Measurements from ENCODE around the gene INPP4A.

The INPP4A gene

GRCh38 chr2:98461498-98462049 lies 16.9 kb downstream of the INPP4A start:
- no peak for DNase-seq

DNA sequence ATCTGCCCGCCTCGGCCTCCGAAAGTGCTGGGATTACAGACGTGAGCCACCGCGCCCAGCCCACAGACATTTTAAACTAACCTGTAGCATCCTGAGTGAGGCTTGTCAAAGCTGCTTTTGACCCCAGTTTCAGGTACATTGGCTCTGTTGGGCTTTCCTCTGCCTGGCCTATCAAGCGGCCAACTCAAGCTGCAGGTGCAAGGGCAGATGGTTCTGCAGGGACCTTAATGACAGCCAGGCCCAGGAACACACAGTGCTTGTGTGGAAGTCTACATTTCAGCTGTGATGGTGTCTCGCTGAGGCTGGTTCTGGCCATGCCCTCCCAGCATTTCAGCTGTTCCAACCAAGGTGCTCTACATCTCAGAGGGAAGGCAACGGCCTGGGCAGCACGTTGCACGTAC lies 18.4 kb downstream of the INPP4A start:
- DNase-seq: no peak

- no peak for DNase-seq
Measured at GRCh38 chr2:98463551-98463971, 18.9 kb downstream of the INPP4A start.

DNA sequence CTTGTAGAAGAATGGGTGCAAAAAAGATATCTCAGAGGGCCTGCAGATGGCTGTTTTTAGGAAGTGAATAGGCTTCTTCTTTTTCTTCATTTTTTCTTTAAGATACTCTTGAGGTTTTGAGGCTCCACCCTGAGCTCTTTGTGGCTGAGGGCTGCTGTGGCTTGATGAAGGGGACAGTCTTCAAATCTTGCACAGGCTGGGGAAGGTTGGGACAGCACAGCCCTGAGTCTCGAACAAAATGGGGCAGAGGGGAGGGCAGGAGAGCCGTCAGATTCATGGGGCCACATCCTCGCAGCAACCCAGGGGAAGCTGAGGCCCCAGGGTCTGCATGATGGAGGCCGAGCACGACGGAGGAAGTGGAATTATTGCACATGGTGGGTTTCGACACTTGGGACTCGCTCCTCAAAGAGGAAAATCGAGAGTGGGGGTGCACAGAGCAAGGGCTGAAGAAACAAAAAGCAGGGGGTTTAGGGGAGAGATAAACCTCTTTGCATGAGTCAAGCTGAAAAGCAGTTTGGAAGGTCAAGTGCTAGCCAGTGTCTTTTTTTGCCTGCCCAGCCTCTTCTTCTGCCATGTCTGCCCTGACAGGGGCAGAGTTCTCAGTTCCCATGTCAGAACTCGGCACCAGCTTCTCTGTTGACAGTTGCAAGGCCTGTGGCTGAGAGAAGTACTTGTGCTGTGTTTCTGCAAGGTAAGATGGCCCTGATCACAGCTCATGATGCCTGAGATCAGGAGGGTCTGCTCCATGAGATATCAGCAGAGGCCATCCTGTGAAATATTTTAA lies 19.5 kb downstream of the INPP4A start:
- DNase-seq: no peak

DNA sequence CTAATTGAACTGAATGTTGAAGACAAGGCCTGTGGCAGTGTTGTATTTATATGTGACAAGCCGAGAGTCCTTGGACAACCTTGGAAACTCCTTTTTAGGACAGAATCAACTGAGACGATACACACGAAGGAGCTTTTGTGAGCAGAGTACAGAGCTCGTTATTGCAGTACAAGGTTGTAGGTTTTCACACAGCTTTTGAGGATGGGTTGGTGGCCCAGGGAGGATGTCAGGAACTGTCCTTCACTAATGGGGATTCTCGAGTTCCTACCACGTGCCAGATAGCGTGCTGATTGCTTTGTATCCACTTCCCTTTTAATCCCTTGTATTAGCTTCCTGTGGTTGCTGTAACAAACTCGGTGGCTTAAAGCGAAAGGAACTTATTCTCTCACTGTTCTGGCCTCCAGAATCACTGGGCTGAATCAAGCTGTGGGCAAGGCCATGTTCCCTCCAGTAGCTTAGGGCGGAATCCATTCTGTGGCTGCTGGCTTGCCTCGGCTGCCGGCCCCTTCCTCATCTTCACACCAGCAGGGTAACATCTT lies 20.2 kb downstream of the INPP4A start:
- DNase-seq: no peak

- DNase-seq: peak; percentile 1 to 27
Measured at GRCh38 chr2:98465456-98466226, 21.0 kb downstream of the INPP4A start.

DNA sequence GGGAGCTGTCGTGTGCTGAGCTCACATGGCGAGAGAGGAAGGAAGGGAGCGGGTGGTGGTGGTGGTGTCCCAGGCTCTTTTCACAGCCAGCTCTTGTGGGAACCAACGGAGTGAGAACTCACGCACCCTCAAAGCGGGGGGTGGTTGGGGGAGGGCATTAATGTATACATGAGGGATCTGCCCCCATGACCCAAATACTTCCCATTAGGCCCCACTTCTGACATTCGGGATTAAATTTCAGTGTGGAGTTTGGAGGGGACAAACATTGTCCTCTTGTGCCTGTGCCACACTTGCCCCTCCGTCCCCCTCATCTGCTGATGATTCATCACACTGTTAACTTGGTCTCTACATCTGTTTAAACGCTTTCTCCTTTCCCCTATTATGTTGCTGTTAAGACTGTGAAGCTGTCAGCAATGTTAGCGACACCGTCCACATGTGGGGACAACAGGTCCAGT lies 22.5 kb downstream of the INPP4A start:
- DNase-seq: no peak

GRCh38 chr2:98467652-98468051 lies 23.0 kb downstream of the INPP4A start:
- no peak for DNase-seq

DNA sequence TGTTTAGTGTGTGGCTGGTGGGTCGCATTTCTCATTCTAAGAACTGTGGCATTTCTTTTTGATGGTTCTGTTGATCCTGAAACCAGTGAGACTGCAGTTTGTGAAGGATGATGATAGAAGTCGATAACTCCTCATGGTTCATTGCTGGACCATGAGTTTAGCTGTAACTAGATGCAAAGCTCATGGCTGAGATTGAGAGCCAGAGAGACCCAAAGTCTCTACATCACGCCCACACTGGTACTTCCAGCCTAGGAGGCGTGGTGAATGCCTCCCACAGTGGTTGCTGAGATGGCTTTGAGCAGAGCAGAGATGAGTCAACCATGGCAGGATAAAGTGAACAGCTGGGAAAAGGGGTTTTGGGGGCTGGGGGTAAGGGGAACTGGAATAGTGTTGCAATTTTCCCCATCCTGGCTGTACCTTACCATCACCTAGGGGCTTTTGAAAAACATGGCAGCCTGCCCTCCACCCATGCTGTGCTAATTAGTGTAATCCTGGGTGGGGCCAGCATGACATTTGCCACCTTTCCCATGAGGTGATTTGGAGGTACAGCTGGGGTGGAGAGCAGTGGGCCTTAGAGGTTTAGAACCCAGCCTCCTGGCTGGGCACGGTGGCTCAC lies 24.1 kb downstream of the INPP4A start:
- DNase-seq: no peak

GRCh38 chr2:98469862-98470544 lies 25.3 kb downstream of the INPP4A start:
- DNase-seq: no peak

- no peak for DNase-seq
Measured at GRCh38 chr2:98470851-98471255, 26.2 kb downstream of the INPP4A start.

DNA sequence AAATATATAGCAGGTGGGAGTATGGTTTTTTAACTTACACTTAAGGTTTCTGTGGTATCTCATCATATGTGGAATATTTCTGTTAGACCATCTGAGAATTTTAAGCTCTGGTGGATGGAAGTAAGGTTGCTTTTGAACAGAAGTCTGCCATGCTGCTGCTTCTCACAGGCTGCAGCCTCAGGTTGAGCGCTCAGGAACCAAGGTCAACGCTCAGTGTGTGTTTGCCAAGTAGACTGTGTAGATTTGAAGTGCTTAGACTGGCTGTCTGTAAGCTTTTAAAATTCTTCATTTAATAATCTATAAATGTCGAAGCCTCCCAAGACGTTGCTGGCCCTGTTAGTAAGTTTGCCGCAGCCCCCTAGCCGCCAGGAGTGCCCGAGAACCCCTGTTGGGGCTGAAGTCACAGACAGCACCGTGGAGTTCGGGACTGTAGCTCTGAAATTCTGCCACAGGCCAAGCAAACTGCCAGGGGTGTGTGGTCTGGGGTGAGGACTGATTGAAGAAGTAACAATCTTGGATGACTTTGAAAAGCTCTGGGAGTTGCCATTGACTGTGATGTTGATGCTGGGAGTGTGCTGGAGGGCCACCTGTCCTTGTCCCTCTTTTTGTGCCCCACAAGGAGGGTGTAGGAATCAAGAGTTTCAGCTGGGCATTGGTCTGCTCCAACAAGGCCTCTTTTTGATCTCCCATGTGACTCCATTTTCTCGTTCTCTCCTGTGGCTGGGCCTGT lies 26.9 kb downstream of the INPP4A start:
- no peak for DNase-seq

DNA sequence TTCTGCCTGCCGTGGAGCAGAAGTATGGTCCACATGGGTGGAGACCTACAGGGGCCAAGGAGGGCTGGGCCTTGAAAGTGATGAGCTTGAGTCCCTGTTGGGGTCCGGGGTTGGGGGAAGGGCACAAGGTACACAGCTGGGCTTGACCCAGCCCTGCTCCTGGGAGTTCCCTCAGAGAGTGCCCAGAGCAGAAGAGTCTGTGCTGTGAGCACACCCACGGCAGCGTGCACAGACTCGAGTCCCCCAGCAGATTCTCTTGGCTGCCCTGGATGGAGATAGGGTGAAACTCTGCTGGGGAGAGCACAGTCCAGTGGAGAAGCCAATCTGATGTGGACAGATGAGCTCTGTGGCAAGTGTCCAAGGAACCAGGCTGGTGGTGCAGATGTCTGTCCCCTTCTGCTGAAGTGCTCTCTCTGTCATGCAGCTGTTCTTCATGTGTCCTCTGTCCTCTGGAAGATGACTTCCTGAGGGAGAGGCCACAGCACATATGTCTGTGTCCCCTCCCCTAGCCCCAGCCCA lies 27.5 kb downstream of the INPP4A start:
- no peak for DNase-seq

GRCh38 chr2:98472961-98473746 lies 28.5 kb downstream of the INPP4A start:
- DNase-seq: no peak

GRCh38 chr2:98473995-98474780 lies 29.5 kb downstream of the INPP4A start:
- DNase-seq: no peak

- no peak for DNase-seq
Measured at GRCh38 chr2:98474979-98475632, 30.4 kb downstream of the INPP4A start.

DNA sequence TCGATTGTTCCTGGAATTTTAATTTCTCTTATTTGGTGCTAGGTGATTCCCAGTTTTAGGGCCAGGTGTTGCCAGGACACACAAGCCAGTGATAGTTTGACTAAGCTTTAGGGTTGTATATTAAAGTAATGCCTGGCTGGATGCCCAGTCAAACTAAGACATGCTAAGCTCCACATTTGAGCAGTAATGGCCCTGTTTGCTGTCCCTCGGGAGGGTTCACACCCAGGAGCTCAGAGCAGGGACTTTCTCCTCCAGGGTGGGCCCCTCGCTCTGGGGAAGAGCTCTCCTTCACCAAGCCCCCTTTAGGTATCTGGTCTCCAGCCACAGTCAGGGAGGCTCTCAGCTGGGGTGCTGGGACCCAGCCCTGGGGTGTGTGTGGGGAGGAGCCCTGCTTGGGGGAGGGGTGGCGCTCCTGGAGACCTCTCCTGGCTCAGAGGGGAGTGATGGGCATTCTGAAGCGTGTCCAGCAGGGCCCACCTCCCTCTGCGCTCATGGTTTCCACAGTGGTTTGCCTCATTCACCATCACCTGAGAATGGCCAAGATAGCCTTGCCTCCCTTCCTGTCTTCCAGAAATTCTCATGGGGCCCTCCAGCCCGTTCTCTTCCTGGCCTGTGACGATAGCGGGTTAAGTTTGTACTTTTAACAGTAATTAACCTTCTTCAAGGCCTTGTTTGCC lies 31.7 kb downstream of the INPP4A start:
- peak; percentile 2 to 30 for DNase-seq

DNA sequence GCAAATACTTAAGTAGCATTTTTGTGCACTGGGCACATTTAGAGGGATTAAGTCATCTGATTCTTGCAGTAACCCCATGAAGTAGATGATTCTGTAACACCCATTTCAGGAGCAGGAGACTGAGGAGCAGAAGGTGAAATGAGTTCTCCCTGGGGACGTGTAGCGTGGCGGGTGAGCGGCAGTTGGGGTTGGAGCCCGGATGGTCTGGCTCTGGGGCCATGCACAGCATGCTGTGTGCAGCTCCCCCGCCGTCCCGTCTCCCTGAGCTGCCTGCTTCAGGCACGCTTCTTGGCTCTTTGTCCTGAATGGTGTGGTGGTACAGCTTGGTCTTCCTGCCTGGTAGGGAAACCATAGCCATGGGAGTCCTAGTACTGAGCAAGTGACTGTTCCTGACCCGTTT lies 32.4 kb downstream of the INPP4A start:
- DNase-seq: no peak

GRCh38 chr2:98477506-98477905 lies 32.8 kb downstream of the INPP4A start:
- DNase-seq: no peak
